IMR-90 (cell line): ENCODE results near the gene RHOXF2. TPM values are rescaled to one million over a fixed set of nuclear protein-coding genes. Genes with fewer than 3 reads are reported as not detected.

Experiments
- ATAC-seq: fragments of 200-7000 bp; cut with Tn5 transposase; 2 replicates; pipeline ENCODE4 v1.9.1; 2020; ENCODE audit warnings: low read depth, mild to moderate bottlenecking, moderate library complexity
- BruUV-seq: library from RNA; stranded (reverse); fragments of 400-500 nt; replicated peaks from 2 replicates; lab custom pipeline; 2021; lab: Mats Ljungman, UMichigan
- CTCF ChIA-PET: fragments of 300-600 bp; formaldehyde crosslinking; extraction: SDS; loops from one replicate; lab custom pipeline; 2021; ENCODE audit warnings: antibody characterized with exemption; lab: Yijun Ruan, JAX
- POLR2A ChIA-PET: fragments of 300-600 bp; sonication (Branson Sonifier 250); formaldehyde crosslinking; loops from one replicate; lab custom pipeline; 2022; ENCODE audit warnings: antibody characterized with exemption; ENCODE audit not compliant: unreplicated experiment; lab: Charles Lee
- DNase-seq: peaks from one replicate; pipeline ENCODE4 v3.0.0; 2013
- H2AFZ ChIP-seq: replicated peaks from 2 replicates; pipeline ENCODE3; 2013; ENCODE audit warnings: low read length, mild to moderate bottlenecking; ENCODE audit not compliant: poor library complexity
- H2AK5ac ChIP-seq: 2 replicates; pipeline ENCODE4 v1.6.1; 2013; ENCODE audit warnings: low read depth, low read length, inconsistent platforms
- H2AK9ac ChIP-seq: replicated peaks from 2 replicates; pipeline ENCODE3; 2013; ENCODE audit warnings: mild to moderate bottlenecking, low read depth, low read length, moderate library complexity; ENCODE audit not compliant: poor library complexity
- H2BK120ac ChIP-seq: 2 replicates; pipeline ENCODE4 v1.6.1; 2013; ENCODE audit warnings: low read depth, low read length, inconsistent platforms
- H2BK15ac ChIP-seq: 3 replicates; pipeline ENCODE4 v1.6.1; 2013; ENCODE audit warnings: low read depth, low read length, inconsistent platforms
- H2BK20ac ChIP-seq: 2 replicates; pipeline ENCODE4 v1.6.1; 2013; ENCODE audit warnings: low read depth, mild to moderate bottlenecking, inconsistent platforms, low read length, moderate library complexity
- H2BK5ac ChIP-seq: 2 replicates; pipeline ENCODE4 v1.6.1; 2013; ENCODE audit warnings: mild to moderate bottlenecking, low read depth, low read length, inconsistent platforms; ENCODE audit not compliant: poor library complexity, severe bottlenecking
- H3K14ac ChIP-seq: replicated peaks from 2 replicates; pipeline ENCODE4 v1.6.1; 2013; ENCODE audit warnings: low read depth, low read length, inconsistent platforms
- H3K18ac ChIP-seq: 2 replicates; pipeline ENCODE4 v1.6.1; 2013; ENCODE audit warnings: low read depth, low read length, control low read depth
- H3K23ac ChIP-seq: 2 replicates; pipeline ENCODE4 v1.6.1; 2013; ENCODE audit warnings: low read depth, low read length, inconsistent platforms
- H3K27ac ChIP-seq: 2 replicates; pipeline ENCODE4 v1.5.1; 2013; ENCODE audit warnings: mild to moderate bottlenecking, control low read depth, low read length; ENCODE audit not compliant: insufficient read depth
- H3K27me3 ChIP-seq: 2 replicates; pipeline ENCODE4 v1.6.1; 2013; ENCODE audit warnings: low read length; ENCODE audit not compliant: control insufficient read depth, insufficient read depth
- H3K36me3 ChIP-seq: 2 replicates; pipeline ENCODE4 v1.6.1; 2013; ENCODE audit warnings: low read length, mixed read lengths; ENCODE audit not compliant: control insufficient read depth, insufficient read depth
- H3K4ac ChIP-seq: 2 replicates; pipeline ENCODE4 v1.6.1; 2013; ENCODE audit warnings: low read depth, low read length, inconsistent platforms
- H3K4me1 ChIP-seq: 2 replicates; pipeline ENCODE4 v1.6.1; 2013; ENCODE audit warnings: low read length, mixed read lengths; ENCODE audit not compliant: control insufficient read depth, insufficient read depth
- H3K4me2 ChIP-seq: 2 replicates; pipeline ENCODE4 v1.6.1; 2013; ENCODE audit warnings: low read depth, mild to moderate bottlenecking, control low read depth, low read length, moderate library complexity
- H3K4me3 ChIP-seq: 2 replicates; pipeline ENCODE4 v1.5.1; 2013; ENCODE audit warnings: low read depth, mild to moderate bottlenecking, control low read depth, low read length, moderate library complexity; ENCODE audit not compliant: insufficient read depth
- H3K56ac ChIP-seq: 2 replicates; pipeline ENCODE4 v1.6.1; 2013; ENCODE audit warnings: low read length, inconsistent platforms; ENCODE audit not compliant: insufficient read depth; ENCODE audit errors: extremely low read depth
- H3K79me1 ChIP-seq, 2 experiments: 2 replicates each; pipeline ENCODE4 v1.6.1; 2013; ENCODE audit warnings: low read length in 2 of 2, inconsistent platforms in 1 of 2, low read depth in 1 of 2
- H3K9ac ChIP-seq: 2 replicates; pipeline ENCODE4 v1.6.1; 2013; ENCODE audit warnings: low read depth, low read length, control low read depth
- H3K9me1 ChIP-seq: 2 replicates; pipeline ENCODE4 v1.6.1; 2013; ENCODE audit warnings: low read length, inconsistent platforms; ENCODE audit not compliant: insufficient read depth
- H3K9me3 ChIP-seq: 2 replicates; pipeline ENCODE4 v1.6.1; 2013; ENCODE audit warnings: low read length; ENCODE audit not compliant: control insufficient read depth, insufficient read depth
- H4K20me1 ChIP-seq: 2 replicates; pipeline ENCODE4 v1.6.1; 2013; ENCODE audit warnings: low read length, inconsistent platforms; ENCODE audit not compliant: insufficient read depth
- H4K5ac ChIP-seq: 2 replicates; pipeline ENCODE4 v1.6.1; 2013; ENCODE audit warnings: mild to moderate bottlenecking, low read depth, low read length, control low read depth
- H4K8ac ChIP-seq, 2 experiments: 2 replicates each; pipeline ENCODE4 v1.6.1; 2013; ENCODE audit warnings: low read depth in 2 of 2, low read length in 2 of 2, control low read depth in 1 of 2, inconsistent platforms in 1 of 2
- H4K91ac ChIP-seq: 2 replicates; pipeline ENCODE4 v1.6.1; 2013; ENCODE audit warnings: low read depth, low read length, inconsistent platforms; ENCODE audit not compliant: insufficient read depth
- CEBPB ChIP-seq: IDR thresholded peaks from 2 replicates; pipeline ENCODE4 v1.6.1; 2012; ENCODE audit warnings: low read depth, low read length, improper control_type of control experiment
- WGBS, 2 experiments: methylation state at CpG; one replicate each; pipeline versions ENCODE4 v1.1.5 to v1.1.7; 2013; ENCODE audit warnings: missing lambda C conversion rate in 2 of 2; ENCODE audit not compliant: insufficient read length in 1 of 2; ENCODE audit errors: extremely low coverage in 2 of 2; 5-methylcytosine and 5-hydroxymethylcytosine counted together
- dilution Hi-C: fragments of 300-500 bp; cut with HindIII; formaldehyde crosslinking; loops from one replicate; pipeline ENCODE4 v1.14.3; 2018; ENCODE audit warnings: low sequenced_read_pairs; ENCODE audit not compliant: unreplicated experiment
- in situ Hi-C: fragments of 300-500 bp; cut with MboI; formaldehyde crosslinking; loops from 3 replicates; pipeline ENCODE4 v1.14.3; 2019; ENCODE audit warnings: low sequenced_read_pairs, inconsistent platforms, mixed read lengths
- intact Hi-C: fragments of 100-400 bp; cut with micrococcal nuclease; formaldehyde crosslinking; loops from 2 replicates; pipeline ENCODE4 v1.10.0; 2022
- polyA plus RNA-seq, 3 experiments: library from polyadenylated mRNA; depleted of rRNA; stranded (reverse); fragments of >200 nt; gene quantifications; 2 replicates each; pipeline ENCODE4 v1.2.3, GENCODE V29; 2012; ENCODE audit warnings: low replicate concordance in 1 of 3
- total RNA-seq: library from RNA; depleted of rRNA; stranded (reverse); fragments of >200 nt; gene quantifications from 2 replicates; pipeline ENCODE4 v1.2.3, GENCODE V29; 2012

Gene RHOXF2
- total and polyA plus RNA-seq, 2 of the 4 experiments (the other 2 are of a cell fraction), result not detected

- Histone ChIP-seq H3K18ac (no peak overlapping the region), H4K8ac (no peak overlapping the region), H3K9me1 (no peaks in the 10 kb centered on the region), H4K20me1 (no peaks in the 10 kb centered on the region; the same call in 1 of the 2 replicates), H4K5ac (no peak overlapping the region), H2BK120ac (no peak overlapping the region), H3K9ac (no peak overlapping the region), H2AK5ac (no peak overlapping the region), H3K27ac (no peak overlapping the region), H3K9me3 (no peaks in the 10 kb centered on the region), H3K27me3 (peaks cover 2% of the 10 kb centered on the region), H3K23ac (no peak overlapping the region), H2BK15ac (no peak overlapping the region), H2AK9ac (no peak overlapping the region), H2AFZ (no peak overlapping the region), H3K4me2 (no peak overlapping the region), H3K36me3 (no peaks in the 10 kb centered on the region), H3K4me3 (no peak overlapping the region), H3K56ac (no peak overlapping the region), H4K91ac (no peak overlapping the region), H3K4me1 (no peaks in the 10 kb centered on the region), H3K4ac (no peak overlapping the region), H3K14ac (no peak overlapping the region), H3K79me1 (no peaks in the 10 kb centered on the region), H2BK20ac (no peak overlapping the region), H2BK5ac (no peak overlapping the region)
- BruUV-seq, result no TSS peak
- no peak for TF ChIP-seq CEBPB
- ATAC-seq (no peak), DNase-seq (no peak)
- dilution Hi-C loops, result no loop called here
- CTCF ChIA-PET, result no interaction called here
- 65% methylated on average over 3 of the region's 8 CpGs; no CpG with 5 or more reads in 1 of the 2 experiments for WGBS, 2 experiments
- POLR2A ChIA-PET, result no interaction called here
- in situ Hi-C loops, result no loop called here
- intact Hi-C loops, result no loop called here
Measured at GRCh38 chrX:120207009-120207605, 48.7 kb downstream of the RHOXF2 start.
